Hindlimb muscle (tissue), 1 donor: ENCODE measurements around the gene NOP56. TPM values are rescaled to one million over a fixed set of nuclear protein-coding genes. Genes with fewer than 3 reads are reported as not detected.

ENCODE experiments used
- DNase-seq: peaks from one replicate; pipeline ENCODE4 v3.0.0-alpha.2; 2013
- polyA plus RNA-seq: library from polyadenylated mRNA; unstranded; fragments of 120-200 nt; gene quantifications from one replicate; pipeline ENCODE4 v1.2.1, GENCODE V29; 2013; ENCODE audit not compliant: insufficient read length

The NOP56 gene
- polyA plus RNA-seq: 161 TPM

GRCh38 chr20:2651772-2652723, at the start of gene NOP56:
TSS of gene NOP56 (plus strand) at chr20:2652632. CDS start at chr20:2652661, 29 bp downstream.
- peak; percentile 97 for DNase-seq

- no peak for DNase-seq
Measured at GRCh38 chr20:2602746-2603145, 49.7 kb upstream of the NOP56 start.

- no peak for DNase-seq
Measured at GRCh38 chr20:2603816-2604505, 48.5 kb upstream of the NOP56 start.

GRCh38 chr20:2604506-2604835, 48.0 kb upstream of the NOP56 start:
- DNase-seq: no peak

GRCh38 chr20:2606507-2607006, 45.9 kb upstream of the NOP56 start:
- DNase-seq: no peak

- no peak for DNase-seq
Measured at GRCh38 chr20:2610326-2610725, 42.1 kb upstream of the NOP56 start.

- no peak for DNase-seq
Measured at GRCh38 chr20:2610941-2611720, 41.3 kb upstream of the NOP56 start.

GRCh38 chr20:2612073-2612472, 40.4 kb upstream of the NOP56 start:
- no peak for DNase-seq

GRCh38 chr20:2616634-2617033, 35.8 kb upstream of the NOP56 start:
- DNase-seq: no peak

- no peak for DNase-seq
Measured at GRCh38 chr20:2617099-2617714, 35.2 kb upstream of the NOP56 start.

- DNase-seq: no peak
Measured at GRCh38 chr20:2618815-2619214, 33.6 kb upstream of the NOP56 start.

GRCh38 chr20:2619337-2619736, 33.1 kb upstream of the NOP56 start:
- no peak for DNase-seq

- no peak for DNase-seq
Measured at GRCh38 chr20:2619961-2620595, 32.4 kb upstream of the NOP56 start.

- no peak for DNase-seq
Measured at GRCh38 chr20:2624190-2624589, 28.2 kb upstream of the NOP56 start.

- no peak for DNase-seq
Measured at GRCh38 chr20:2625062-2625461, 27.4 kb upstream of the NOP56 start.

- DNase-seq: no peak
Measured at GRCh38 chr20:2626853-2627541, 25.4 kb upstream of the NOP56 start.

- no peak for DNase-seq
Measured at GRCh38 chr20:2631228-2631627, 21.2 kb upstream of the NOP56 start.

- no peak for DNase-seq
Measured at GRCh38 chr20:2633381-2633780, 19.1 kb upstream of the NOP56 start.

- no peak for DNase-seq
Measured at GRCh38 chr20:2637246-2637645, 15.2 kb upstream of the NOP56 start.

- DNase-seq: no peak
Measured at GRCh38 chr20:2640260-2640659, 12.2 kb upstream of the NOP56 start.

- no peak for DNase-seq
Measured at GRCh38 chr20:2640899-2641298, 11.5 kb upstream of the NOP56 start.
